OCI-LY7 (cell line): Measurements from ENCODE around the gene DNAJC21. TPM values are rescaled to one million over a fixed set of nuclear protein-coding genes. Genes with fewer than 3 reads are reported as not detected.
A peak's percentile ranks its signal among the peaks of the same experiment; 100 is the strongest.

ENCODE experiments used
- BruUV-seq: library from RNA; stranded (reverse); fragments of 400-500 nt; replicated peaks from 2 replicates; lab custom pipeline; 2021; lab: Mats Ljungman, UMichigan
- CTCF ChIA-PET: fragments of 300-600 bp; sonication (Branson Sonifier 250); formaldehyde crosslinking; loops from one replicate; lab custom pipeline; 2022; ENCODE audit warnings: antibody characterized with exemption; ENCODE audit not compliant: unreplicated experiment; lab: Charles Lee
- POLR2A ChIA-PET: fragments of 300-600 bp; sonication (Branson Sonifier 250); formaldehyde crosslinking; loops from one replicate; lab custom pipeline; 2022; ENCODE audit warnings: antibody characterized with exemption; lab: Charles Lee
- DNase-seq: peaks from one replicate; pipeline ENCODE4 v3.0.0-alpha.2; 2015; ENCODE audit warnings: low spot score
- H2AFZ ChIP-seq: fragments of 200-600 bp; sonication (generic), shearing (Covaris generic); 2 replicates; pipeline ENCODE4 v1.6.1; 2014; ENCODE audit warnings: mild to moderate bottlenecking, antibody characterized with exemption, low read length, moderate library complexity
- H3K27ac ChIP-seq: fragments of 200-600 bp; sonication (generic); 2 replicates; pipeline ENCODE4 v1.5.1; 2014; ENCODE audit warnings: mixed run types, low read depth, mild to moderate bottlenecking, moderate library complexity, low read length, inconsistent platforms; ENCODE audit not compliant: poor library complexity, severe bottlenecking
- H3K36me3 ChIP-seq: fragments of 200-600 bp; sonication (generic); 2 replicates; pipeline ENCODE4 v1.6.1; 2014; ENCODE audit warnings: mild to moderate bottlenecking, antibody characterized with exemption, low read length, moderate library complexity, mixed read lengths; ENCODE audit not compliant: insufficient read depth
- H3K4me1 ChIP-seq: fragments of 200-600 bp; sonication (generic); 2 replicates; pipeline ENCODE4 v1.5.1; 2014; ENCODE audit warnings: mild to moderate bottlenecking, low read length; ENCODE audit not compliant: insufficient read depth, poor library complexity, severe bottlenecking
- H3K4me2 ChIP-seq: fragments of 200-600 bp; sonication (generic); 2 replicates; pipeline ENCODE4 v1.6.1; 2014; ENCODE audit warnings: mild to moderate bottlenecking, low read length
- H3K4me3 ChIP-seq: fragments of 200-600 bp; sonication (generic); 2 replicates; pipeline ENCODE4 v1.5.1; 2014; ENCODE audit warnings: mild to moderate bottlenecking, low read depth, low read length; ENCODE audit not compliant: poor library complexity, severe bottlenecking
- H3K79me2 ChIP-seq: fragments of 200-600 bp; sonication (generic); 2 replicates; pipeline ENCODE4 v1.6.1; 2016; ENCODE audit warnings: low read depth, mild to moderate bottlenecking, low read length, moderate library complexity, mixed read lengths; ENCODE audit not compliant: insufficient read depth
- H3K9me2 ChIP-seq: fragments of 200-600 bp; sonication (generic); 2 replicates; pipeline ENCODE4 v1.6.1; 2016; ENCODE audit warnings: mild to moderate bottlenecking, low read length, mixed read lengths; ENCODE audit not compliant: insufficient read depth
- H3K9me3 ChIP-seq: fragments of 200-600 bp; sonication (generic); 2 replicates; pipeline ENCODE4 v1.6.1; 2014; ENCODE audit warnings: mild to moderate bottlenecking, mixed run types, low read length, mixed read lengths
- H4K20me1 ChIP-seq: fragments of 200-600 bp; sonication (generic); 2 replicates; pipeline ENCODE4 v1.6.1; 2014; ENCODE audit warnings: mild to moderate bottlenecking, antibody characterized with exemption, low read length, moderate library complexity, mixed read lengths; ENCODE audit not compliant: insufficient read depth
- EZH2phosphoT487 ChIP-seq: fragments of 200-600 bp; sonication (generic); IDR thresholded peaks from 2 replicates; pipeline ENCODE4 v1.6.1; 2018; ENCODE audit warnings: low read depth, borderline replicate concordance, mild to moderate bottlenecking, mixed run types, antibody characterized with exemption, low read length, moderate library complexity, mixed read lengths
- intact Hi-C: fragments of 100-400 bp; cut with micrococcal nuclease; formaldehyde crosslinking; loops from one replicate; pipeline ENCODE4 v1.10.0; 2022; ENCODE audit not compliant: unreplicated experiment
- total RNA-seq, 2 experiments: library from RNA; depleted of rRNA in 1 of 2; stranded (reverse); fragments of >200 nt in 1 of 2; shearing (Covaris generic) in 1 of 2; gene quantifications; 2 replicates each; pipeline ENCODE4 v1.2.3, GENCODE V29; 2014 to 2022
- TF ChIP-seq, protein P1 (sequence below): fragments of 200-600 bp; sonication (generic); conservative IDR thresholded peaks from 2 replicates; pipeline ENCODE4 v1.5.1; 2014; ENCODE audit warnings: mild to moderate bottlenecking, antibody characterized with exemption, low read length, moderate library complexity, mixed read lengths

Gene DNAJC21
- total RNA-seq, 2 experiments from 2014 or later: 29.4 to 67.6 TPM

- H2AFZ ChIP-seq: no peak overlapping the region
- H3K4me3 ChIP-seq: no peak overlapping the region
- intact Hi-C loops: loop anchor here (1.0 to 5.0 kb wide), 3 partner anchors 480 to 531 kb away; no protein-coding TSS in a partner anchor
- CTCF ChIA-PET: interaction anchor here (0.8 kb wide), 1 partner anchor 23 kb away, joined by 3 read pairs; no protein-coding TSS in a partner anchor
- no peaks in the 10 kb centered on the region for H4K20me1 ChIP-seq
- no peaks in the 10 kb centered on the region for H3K9me3 ChIP-seq
- H3K79me2 ChIP-seq: no peaks in the 10 kb centered on the region
- H3K9me2 ChIP-seq: no peaks in the 10 kb centered on the region
- H3K4me2 ChIP-seq: no peak overlapping the region
- no TSS peak for BruUV-seq
- TF ChIP-seq EZH2phosphoT487: no peak
- TF ChIP-seq, protein P1, sequence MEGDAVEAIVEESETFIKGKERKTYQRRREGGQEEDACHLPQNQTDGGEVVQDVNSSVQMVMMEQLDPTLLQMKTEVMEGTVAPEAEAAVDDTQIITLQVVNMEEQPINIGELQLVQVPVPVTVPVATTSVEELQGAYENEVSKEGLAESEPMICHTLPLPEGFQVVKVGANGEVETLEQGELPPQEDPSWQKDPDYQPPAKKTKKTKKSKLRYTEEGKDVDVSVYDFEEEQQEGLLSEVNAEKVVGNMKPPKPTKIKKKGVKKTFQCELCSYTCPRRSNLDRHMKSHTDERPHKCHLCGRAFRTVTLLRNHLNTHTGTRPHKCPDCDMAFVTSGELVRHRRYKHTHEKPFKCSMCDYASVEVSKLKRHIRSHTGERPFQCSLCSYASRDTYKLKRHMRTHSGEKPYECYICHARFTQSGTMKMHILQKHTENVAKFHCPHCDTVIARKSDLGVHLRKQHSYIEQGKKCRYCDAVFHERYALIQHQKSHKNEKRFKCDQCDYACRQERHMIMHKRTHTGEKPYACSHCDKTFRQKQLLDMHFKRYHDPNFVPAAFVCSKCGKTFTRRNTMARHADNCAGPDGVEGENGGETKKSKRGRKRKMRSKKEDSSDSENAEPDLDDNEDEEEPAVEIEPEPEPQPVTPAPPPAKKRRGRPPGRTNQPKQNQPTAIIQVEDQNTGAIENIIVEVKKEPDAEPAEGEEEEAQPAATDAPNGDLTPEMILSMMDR: peak; percentile 95
- H3K36me3 ChIP-seq: no peaks in the 10 kb centered on the region
- H3K27ac ChIP-seq: no peak overlapping the region
- POLR2A ChIA-PET: interaction anchor here (0.7 to 1.0 kb wide), 2 partner anchors 10 to 472 kb away, joined by 3 read pairs; no protein-coding TSS in a partner anchor
- DNase-seq: peak; percentile 65
- no peaks in the 10 kb centered on the region for H3K4me1 ChIP-seq
These were observed 73.9 kb downstream of the DNAJC21 start for GRCh38 chr5:35003018-35003957.

- no TSS peak for BruUV-seq
- intact Hi-C loops: loop anchor here (5.0 kb wide), 1 partner anchor 532 kb away; no protein-coding TSS in a partner anchor
- Histone ChIP-seq H3K4me2 (no peak overlapping the region), H3K4me1 (no peaks in the 10 kb centered on the region), H4K20me1 (no peaks in the 10 kb centered on the region), H3K9me3 (no peaks in the 10 kb centered on the region), H2AFZ (no peak overlapping the region), H3K9me2 (no peaks in the 10 kb centered on the region), H3K4me3 (no peak overlapping the region), H3K27ac (no peak overlapping the region), H3K36me3 (no peaks in the 10 kb centered on the region), H3K79me2 (no peaks in the 10 kb centered on the region)
- CTCF ChIA-PET: no interaction called here
- TF ChIP-seq EZH2phosphoT487: no peak
- TF ChIP-seq, protein P1: no peak
- no peak for DNase-seq
- POLR2A ChIA-PET: interaction anchor here (0.6 to 0.7 kb wide), 2 partner anchors 473 to 1496 kb away, joined by 3 read pairs; no protein-coding TSS in a partner anchor
These were observed 74.8 kb downstream of the DNAJC21 start for GRCh38 chr5:35004200-35004599.

GRCh38 chr5:35004771-35005170 is 75.4 kb downstream of the DNAJC21 start:
- Histone ChIP-seq H3K36me3 (no peaks in the 10 kb centered on the region), H3K27ac (no peak overlapping the region), H3K4me1 (no peaks in the 10 kb centered on the region), H2AFZ (no peak overlapping the region), H3K4me2 (no peak overlapping the region), H4K20me1 (no peaks in the 10 kb centered on the region), H3K9me3 (no peaks in the 10 kb centered on the region), H3K79me2 (no peaks in the 10 kb centered on the region), H3K4me3 (no peak overlapping the region), H3K9me2 (no peaks in the 10 kb centered on the region)
- POLR2A ChIA-PET: no interaction called here
- no TSS peak for BruUV-seq
- CTCF ChIA-PET: no interaction called here
- intact Hi-C loops: loop anchor here (5.0 kb wide), 1 partner anchor 532 kb away; no protein-coding TSS in a partner anchor
- no peak for TF ChIP-seq EZH2phosphoT487
- TF ChIP-seq, protein P1: no peak
- DNase-seq: no peak
